NCI-H2107 treated with DMSO at 0.1 percent for 48 hours (cell line): ENCODE measurements around the gene FRMD1.
A peak's percentile ranks its signal among the peaks of the same experiment; 100 is the strongest.

Experiments
- DNase-seq: peaks from one replicate; lab custom pipeline; 2025; ENCODE audit not compliant: unreplicated experiment; lab: John Stamatoyannopoulos, UW

The FRMD1 gene

DNA sequence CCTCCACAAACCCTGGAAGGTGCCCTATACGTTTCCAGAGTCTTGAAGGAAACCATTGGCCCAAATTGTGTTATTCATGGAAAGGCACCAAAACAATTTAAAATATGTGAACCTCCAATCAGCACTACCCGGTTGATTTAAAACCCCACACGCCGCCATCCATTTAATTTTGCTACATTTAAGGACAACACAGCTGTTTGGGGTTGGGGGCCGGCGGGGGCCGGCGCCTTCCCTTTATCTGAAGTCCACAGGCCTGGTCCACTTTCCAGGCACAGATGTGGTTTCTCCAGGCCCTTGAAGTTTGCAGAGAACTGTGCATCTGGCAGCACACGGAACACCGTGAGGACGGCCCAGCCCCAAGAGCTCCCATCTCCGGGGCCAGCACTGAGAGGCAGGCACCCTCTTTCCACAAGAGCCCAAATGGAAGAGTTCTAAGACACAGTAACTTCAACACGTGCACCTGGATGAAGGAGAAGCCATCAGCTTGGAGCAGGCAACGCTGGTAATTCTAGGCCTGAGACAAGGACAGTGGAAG is 16.8 kb upstream of the FRMD1 start:
- no peak for DNase-seq

- DNase-seq = no peak
Observed at GRCh38 chr6:168095171-168095691, 16.2 kb upstream of the FRMD1 start.

DNA sequence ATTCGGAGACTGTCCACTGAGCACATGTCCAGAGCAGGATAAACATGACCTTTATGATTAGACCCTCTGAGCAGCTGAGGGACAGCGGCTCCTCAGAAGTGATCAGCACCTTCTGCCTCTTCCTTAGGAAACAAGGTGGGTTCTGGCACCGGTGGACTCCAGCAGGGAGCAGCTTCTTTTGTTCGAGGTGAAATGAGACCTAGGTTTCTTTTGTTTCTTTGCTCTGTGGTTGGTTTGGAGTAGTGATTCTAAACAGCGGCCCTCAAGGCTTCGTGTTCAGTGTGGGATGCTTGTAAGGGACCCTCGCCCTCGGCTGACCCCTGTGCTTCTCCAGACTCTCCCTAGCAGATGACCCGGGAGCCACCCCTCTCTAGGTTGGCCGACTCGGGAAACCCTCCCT is 14.6 kb upstream of the FRMD1 start:
- DNase-seq = peak; percentile 69

- no peak for DNase-seq
Observed at GRCh38 chr6:168093071-168093505, 14.1 kb upstream of the FRMD1 start.

DNA sequence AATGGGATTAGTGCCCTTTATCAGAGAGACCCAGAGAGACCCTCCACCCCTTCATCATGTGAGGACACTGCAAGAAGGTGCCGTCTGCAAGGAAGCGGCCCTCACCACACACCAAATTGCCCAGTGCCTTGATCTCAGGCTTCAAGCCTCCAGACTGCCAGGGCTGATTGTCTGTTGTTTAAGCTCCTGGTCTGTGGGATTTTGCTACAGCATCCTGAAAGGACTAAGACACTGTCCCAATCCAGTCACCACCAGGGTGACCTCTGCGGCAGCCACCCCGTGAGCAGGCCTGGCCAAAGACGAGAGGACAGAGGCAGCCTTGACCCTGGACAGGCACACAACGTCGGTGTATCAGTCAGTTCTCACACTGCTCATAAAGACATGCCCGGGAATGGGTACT is 13.5 kb upstream of the FRMD1 start:
- DNase-seq = no peak

DNA sequence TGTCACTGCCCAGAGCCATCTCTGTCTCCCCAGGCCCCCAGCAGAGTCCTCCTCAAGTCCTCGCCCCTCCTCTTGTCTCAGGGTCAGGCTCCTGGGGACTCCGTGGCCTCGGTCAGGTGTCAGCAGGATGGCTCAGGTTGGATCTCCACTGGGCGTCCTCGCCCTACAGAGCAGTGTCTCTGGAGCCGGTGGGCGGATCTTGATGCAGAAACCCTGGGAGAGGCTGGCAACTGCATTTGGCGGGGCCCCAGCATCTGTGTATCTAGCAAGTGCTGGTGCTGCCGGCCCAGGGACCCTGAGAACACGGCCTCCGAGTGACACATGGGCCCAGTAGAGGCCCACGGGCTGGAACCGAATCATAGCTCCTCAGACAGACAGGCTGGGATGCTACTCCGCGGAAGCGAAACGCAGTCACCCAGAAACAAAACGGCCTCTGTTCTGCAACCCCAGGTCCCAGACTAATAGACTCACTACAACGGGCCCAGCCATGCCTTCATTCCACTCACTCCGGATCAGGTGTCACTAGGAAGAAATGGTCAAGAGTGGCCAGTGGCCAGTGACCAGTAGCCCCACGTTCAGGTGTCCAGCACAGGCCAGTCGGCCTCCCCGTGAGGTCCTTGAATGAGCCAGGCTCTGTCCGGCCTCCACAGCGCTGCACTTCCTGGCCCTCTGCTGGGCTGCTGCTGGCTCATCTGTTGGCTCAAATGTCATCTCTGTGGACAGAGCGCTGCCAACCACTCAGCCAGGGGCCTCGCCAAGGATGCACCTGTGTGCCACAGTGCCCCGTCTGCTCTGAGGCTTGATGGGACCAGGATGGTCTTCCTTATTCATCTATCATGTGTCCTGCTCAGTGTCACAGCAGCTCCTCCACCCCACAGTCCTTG is 12.6 kb upstream of the FRMD1 start:
- DNase-seq = no peak

- no peak for DNase-seq
Observed at GRCh38 chr6:168090706-168091105, 11.7 kb upstream of the FRMD1 start.

DNA sequence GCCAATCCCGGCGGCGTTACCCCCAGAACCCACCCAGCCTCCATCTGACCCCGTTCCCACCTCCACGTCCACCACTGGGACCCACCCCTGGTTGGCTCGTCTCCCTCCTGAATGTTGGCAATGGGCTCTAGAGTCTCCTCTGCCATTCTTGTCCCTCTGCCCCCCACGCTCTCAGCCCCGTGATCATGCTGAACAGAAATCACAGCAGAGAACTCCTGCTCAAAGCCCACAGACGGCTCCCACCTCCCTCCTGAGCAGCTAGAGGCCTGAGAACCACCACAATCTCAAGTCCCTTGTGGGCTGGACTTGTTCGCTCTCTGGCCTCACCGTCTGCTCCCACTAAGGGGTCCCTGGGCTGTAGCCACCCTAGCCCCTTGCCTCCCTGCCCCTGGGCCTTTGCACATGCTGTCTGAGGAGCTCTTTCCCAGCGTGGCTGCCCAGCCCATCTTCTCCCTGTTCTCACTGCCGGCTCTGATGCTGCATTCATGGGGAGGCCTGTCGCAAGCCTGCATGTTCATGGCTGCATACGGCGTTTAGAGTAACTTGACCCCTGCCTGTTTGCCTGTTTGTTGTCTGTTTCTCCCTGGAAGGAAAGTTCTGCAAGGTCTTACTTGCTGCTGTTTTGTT is 11.2 kb upstream of the FRMD1 start:
- DNase-seq = no peak

DNA sequence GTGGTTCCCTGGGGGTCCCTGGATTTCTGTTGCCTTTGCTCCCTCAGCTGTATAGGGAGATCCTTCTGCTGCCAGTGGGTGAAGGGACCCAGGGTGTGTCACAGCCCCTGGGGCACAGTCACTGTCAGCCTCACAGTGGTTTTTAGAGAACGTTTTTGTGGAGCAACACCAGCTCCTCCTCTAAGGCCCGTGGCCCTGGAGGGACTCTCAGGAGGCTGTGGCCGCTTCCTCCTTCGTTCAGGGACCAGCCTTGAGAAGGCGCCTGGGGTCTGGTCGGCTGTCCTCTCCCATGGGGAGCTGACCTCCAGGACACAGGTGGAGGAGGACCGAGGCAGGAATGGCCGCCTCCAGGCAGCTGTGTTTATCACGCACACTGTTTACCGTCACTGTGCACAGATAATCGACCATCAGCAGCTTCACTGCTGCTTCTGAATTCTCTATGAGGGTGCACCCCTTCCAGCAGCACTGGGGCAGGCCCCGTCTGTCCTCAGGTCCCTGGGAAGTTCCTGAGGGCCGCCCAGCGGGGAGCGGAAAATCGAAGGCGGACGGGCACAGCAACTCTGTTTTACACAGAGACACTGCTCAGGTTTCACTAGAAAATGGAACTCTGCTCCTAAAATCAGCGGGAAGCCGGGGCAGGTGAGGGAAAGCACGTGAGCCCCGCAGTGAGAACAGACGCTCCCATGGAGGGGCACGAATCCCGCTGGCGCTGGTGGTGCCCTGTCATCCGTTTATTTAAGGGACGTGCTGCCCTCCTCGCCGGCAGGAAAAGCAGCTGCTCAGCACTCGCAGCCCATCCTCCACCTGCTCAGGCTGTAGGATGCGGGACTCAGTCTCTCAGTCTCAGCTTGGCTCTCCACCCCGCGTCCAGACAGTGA is 10.4 kb upstream of the FRMD1 start:
- DNase-seq = peak; percentile 93

- peak; percentile 69 for DNase-seq
Observed at GRCh38 chr6:168088161-168089053, 9.4 kb upstream of the FRMD1 start.

DNA sequence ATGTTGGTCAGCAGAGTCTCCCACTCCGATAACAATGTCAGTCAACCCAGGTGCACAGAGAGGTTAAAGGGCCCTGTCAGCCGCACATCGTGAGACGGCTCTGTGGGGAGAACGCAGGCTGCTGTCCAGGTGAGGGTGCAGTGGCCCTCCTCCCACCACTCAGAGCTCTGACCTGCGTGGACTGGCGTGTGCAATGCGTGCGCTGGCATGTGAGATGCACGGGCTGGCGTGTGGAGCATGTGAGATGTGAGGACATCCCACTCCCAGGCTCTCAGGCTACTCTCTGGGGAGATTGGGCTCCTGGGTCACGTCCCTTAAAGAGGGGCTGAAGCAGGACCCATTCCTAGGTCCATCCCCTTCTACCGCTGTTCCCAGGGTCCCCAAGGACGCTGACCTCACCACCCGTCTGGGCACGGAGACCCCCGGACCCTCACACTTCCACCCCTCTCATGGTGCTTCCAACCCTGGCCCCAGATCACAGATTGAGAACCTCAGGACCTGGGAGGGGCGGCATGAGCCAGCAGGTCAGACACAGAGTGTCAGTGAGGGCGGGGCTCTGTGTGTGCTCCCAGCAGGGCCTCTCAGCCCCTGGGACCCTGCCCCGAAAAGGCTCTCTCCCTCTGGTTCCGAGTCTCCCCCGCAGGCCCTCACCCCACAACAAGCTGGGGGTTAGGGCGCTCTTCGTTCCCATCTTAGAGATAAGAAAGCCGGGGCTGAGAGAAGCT is 8.6 kb upstream of the FRMD1 start:
- no peak for DNase-seq

DNA sequence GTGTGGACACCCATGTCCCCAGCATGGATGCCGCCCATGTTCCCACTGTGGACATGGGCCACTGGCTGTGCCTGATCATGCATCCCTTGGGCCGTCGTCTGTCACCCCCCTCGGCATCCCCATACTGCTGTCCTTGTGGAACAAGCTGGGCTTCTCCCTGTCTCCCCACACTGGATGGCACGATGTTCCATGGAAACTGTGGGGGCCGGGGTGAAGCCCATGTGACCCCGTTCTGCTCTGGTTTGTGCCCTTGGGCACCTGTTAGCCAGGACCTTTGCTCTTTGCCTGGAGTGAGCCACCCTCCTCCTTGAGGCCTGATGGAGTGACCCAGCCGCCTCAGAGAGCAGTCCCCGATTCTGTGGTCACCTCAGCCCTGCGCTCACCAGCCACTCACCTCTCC is 7.6 kb upstream of the FRMD1 start:
- DNase-seq = no peak

- DNase-seq = no peak
Observed at GRCh38 chr6:168086066-168086465, 7.1 kb upstream of the FRMD1 start.

DNA sequence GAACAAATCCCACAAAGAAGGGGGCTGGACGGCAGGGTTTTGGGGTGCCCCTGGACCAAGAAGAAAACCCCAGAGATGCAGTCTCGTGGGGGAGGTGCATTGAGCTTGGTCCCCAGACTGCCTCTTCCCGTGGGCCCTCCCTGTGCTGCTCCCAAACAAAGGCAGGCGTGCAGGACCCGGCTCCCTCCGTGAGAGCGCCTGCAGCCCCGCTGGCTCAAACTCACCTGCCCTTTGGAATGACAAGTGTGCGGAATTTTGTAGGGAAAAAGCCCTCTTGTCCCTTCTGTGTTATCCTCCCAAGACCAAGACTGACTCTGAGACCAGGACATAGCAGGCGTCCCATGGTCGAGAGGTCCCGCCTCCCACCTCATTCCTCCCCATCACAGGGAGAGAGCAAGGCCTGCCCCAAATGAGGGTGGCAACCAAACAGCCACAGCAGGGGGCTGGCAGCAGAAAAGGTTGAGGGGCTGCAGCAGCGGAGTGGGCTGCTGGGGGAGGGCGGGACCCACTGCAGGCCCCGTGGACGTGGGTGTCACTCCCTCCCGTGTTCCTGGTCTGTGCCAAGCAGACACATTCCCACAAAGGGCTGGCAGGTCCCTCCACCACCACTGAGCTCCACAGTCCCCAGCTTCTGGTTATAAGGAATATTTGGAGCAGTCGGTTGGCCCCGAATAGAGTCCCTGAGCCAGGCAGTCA is 5.6 kb upstream of the FRMD1 start:
- DNase-seq = no peak

GRCh38 chr6:168083514-168083885 is 4.5 kb upstream of the FRMD1 start:
- DNase-seq = no peak

- peak; percentile 47 for DNase-seq
Observed at GRCh38 chr6:168082860-168083513, 4.0 kb upstream of the FRMD1 start.

DNA sequence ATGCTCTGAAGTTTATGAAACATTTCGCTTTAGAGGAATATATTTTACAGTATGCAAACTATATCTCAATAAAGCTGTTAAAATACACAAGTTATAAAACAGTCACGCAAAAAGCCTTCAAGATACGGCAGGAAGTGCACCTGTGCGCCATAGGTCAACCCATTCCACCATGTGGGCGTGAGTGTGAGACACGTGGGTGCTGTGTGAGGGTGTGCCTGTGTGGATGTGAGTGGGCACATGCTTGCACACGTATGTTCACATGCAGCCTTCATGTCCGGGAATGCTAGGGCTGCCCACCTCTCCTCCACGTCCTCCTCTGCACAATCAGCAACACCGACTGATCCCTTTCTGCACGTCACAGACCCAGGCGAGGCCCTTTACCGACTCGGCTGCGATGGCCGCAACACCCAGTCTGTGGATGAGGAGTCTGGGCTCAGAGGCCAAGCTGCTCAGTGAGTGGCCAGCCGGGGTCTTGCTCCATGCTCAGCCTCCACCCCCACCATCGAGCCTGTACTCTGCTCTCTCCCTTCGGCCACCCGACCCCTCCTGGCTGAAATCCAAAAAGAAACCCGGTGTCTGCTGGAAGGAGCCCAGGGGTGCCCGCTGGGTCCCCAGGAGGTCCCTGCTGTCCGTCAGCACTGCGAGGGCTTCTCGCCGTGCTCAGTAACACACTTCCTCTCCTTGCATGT is 3.0 kb upstream of the FRMD1 start:
- DNase-seq = no peak
